MM.1S (cell line): ENCODE measurements around the gene PLS1.

ENCODE experiments used
- EZH2 ChIP-seq: fragments of 300-600 bp; sonication (generic); optimal IDR thresholded peaks from 2 replicates; pipeline ENCODE3; 2017; ENCODE audit warnings: low read depth, mild to moderate bottlenecking, antibody characterized with exemption, low read length, mixed read lengths
- TF ChIP-seq, protein P1 (sequence below): fragments of 300-600 bp; sonication (generic); IDR thresholded peaks from 2 replicates; pipeline ENCODE4 v1.5.1; 2016; ENCODE audit warnings: antibody characterized with exemption, low read length, mixed read lengths

DNA sequence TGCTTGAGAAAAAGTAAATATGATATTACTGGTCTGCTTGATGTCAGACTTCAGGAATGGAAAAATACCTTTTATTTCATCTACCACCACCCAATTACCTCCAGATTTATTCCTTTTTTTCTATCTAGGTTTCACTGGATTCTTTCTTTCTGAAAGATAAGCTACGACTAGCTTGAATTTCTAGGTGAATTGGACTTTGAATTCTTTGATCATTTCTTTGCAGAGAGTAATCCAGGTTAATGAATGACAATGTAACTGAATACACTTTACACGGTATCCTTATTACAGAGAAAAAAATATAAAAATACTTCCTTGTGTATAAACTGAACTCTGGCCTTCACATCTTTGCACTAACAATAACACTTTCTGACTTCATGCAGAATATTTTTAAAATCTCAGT is 68.1 kb downstream of the PLS1 start:
- TF ChIP-seq, protein P1, sequence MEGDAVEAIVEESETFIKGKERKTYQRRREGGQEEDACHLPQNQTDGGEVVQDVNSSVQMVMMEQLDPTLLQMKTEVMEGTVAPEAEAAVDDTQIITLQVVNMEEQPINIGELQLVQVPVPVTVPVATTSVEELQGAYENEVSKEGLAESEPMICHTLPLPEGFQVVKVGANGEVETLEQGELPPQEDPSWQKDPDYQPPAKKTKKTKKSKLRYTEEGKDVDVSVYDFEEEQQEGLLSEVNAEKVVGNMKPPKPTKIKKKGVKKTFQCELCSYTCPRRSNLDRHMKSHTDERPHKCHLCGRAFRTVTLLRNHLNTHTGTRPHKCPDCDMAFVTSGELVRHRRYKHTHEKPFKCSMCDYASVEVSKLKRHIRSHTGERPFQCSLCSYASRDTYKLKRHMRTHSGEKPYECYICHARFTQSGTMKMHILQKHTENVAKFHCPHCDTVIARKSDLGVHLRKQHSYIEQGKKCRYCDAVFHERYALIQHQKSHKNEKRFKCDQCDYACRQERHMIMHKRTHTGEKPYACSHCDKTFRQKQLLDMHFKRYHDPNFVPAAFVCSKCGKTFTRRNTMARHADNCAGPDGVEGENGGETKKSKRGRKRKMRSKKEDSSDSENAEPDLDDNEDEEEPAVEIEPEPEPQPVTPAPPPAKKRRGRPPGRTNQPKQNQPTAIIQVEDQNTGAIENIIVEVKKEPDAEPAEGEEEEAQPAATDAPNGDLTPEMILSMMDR = no peak
- TF ChIP-seq EZH2 = no peak
